Measurements from ENCODE around the gene MIPEP.

Gene MIPEP

DNA sequence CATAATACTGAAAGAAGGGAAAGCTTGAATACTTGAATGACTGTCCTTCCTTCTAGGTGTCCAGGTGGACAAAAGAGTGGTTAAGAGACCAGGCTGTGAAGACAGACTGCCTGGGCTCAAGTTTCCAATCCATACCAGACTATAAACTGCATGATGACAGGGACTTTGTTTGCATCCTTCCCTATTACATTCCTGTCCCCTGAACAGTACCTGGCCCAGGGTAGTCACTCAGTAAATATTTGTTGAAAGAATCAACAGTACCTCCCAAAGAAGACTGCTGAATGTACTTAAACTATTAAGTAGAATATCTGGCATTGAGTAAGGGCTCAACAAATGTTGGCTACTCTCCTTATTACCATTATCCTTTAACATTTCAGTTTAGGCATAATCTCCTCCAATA lies 29.7 kb downstream of the MIPEP start:
- TF ChIP-seq FOXM1 (IDR thresholded peaks at IDR 0.05; ENCODE audit: borderline replicate concordance, low read depth): no peak
- TF ChIP-seq NFIC (IDR thresholded peaks at IDR 0.05): no peak
- TF ChIP-seq ZBTB7A (IDR thresholded peaks at IDR 0.05; ENCODE audit: low read depth): no peak
- TF ChIP-seq CREB1 (IDR thresholded peaks at IDR 0.05; ENCODE audit: low read depth): no peak
- TF ChIP-seq CEBPB (IDR thresholded peaks at IDR 0.05): no peak
- TF ChIP-seq TAF1 (IDR thresholded peaks at IDR 0.05; ENCODE audit: low read depth): no peak
- TF ChIP-seq YY1 (IDR thresholded peaks at IDR 0.05; ENCODE audit: low read depth): no peak
- TF ChIP-seq, protein P1, sequence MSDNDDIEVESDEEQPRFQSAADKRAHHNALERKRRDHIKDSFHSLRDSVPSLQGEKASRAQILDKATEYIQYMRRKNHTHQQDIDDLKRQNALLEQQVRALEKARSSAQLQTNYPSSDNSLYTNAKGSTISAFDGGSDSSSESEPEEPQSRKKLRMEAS (IDR thresholded peaks at IDR 0.05): no peak
- no peak for TF ChIP-seq EGR1 (IDR thresholded peaks at IDR 0.05)
- no peak for TF ChIP-seq TCF12 (IDR thresholded peaks at IDR 0.05; ENCODE audit: low read depth)
- TF ChIP-seq REST (IDR thresholded peaks at IDR 0.05; ENCODE audit: low read depth): no peak
- TF ChIP-seq, protein P2, sequence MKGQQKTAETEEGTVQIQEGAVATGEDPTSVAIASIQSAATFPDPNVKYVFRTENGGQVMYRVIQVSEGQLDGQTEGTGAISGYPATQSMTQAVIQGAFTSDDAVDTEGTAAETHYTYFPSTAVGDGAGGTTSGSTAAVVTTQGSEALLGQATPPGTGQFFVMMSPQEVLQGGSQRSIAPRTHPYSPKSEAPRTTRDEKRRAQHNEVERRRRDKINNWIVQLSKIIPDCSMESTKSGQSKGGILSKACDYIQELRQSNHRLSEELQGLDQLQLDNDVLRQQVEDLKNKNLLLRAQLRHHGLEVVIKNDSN (IDR thresholded peaks at IDR 0.05): no peak
- no peak for TF ChIP-seq TEAD4 (IDR thresholded peaks at IDR 0.05)
- TF ChIP-seq RAD21 (IDR thresholded peaks at IDR 0.05; ENCODE audit: low read depth): no peak
- no peak for TF ChIP-seq EP300 (IDR thresholded peaks at IDR 0.05; ENCODE audit: borderline replicate concordance)

DNA sequence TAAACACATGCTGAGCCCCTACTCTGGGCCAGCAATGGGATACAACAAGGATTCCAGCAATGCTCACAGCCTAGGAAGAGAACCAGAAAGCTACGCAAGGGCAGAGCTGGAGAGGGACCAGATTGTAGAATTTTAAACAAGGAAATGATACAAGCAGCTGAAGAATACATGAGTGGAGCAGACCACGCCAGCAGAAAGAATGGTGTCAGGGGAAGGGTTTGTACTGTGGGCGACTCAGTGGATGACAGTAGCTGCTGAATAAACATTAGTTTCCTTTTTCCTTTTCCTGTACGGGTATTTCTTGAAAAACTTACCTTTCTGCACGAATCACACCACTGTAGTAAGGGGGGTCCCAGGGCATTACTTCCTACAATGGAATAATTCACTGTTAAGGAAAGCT lies 30.7 kb downstream of the MIPEP start:
- TF ChIP-seq EGR1 (IDR thresholded peaks at IDR 0.05) (no peak), REST (IDR thresholded peaks at IDR 0.05; ENCODE audit: low read depth) (no peak), EP300 (IDR thresholded peaks at IDR 0.05; ENCODE audit: borderline replicate concordance) (no peak), ZBTB7A (IDR thresholded peaks at IDR 0.05; ENCODE audit: low read depth) (no peak), CREB1 (IDR thresholded peaks at IDR 0.05; ENCODE audit: low read depth) (no peak), NFIC (IDR thresholded peaks at IDR 0.05) (no peak), TEAD4 (IDR thresholded peaks at IDR 0.05) (no peak), TAF1 (IDR thresholded peaks at IDR 0.05; ENCODE audit: low read depth) (no peak), CEBPB (IDR thresholded peaks at IDR 0.05) (no peak), TCF12 (IDR thresholded peaks at IDR 0.05; ENCODE audit: low read depth) (no peak), FOXM1 (IDR thresholded peaks at IDR 0.05; ENCODE audit: borderline replicate concordance, low read depth) (no peak), YY1 (IDR thresholded peaks at IDR 0.05; ENCODE audit: low read depth) (no peak), RAD21 (IDR thresholded peaks at IDR 0.05; ENCODE audit: low read depth) (no peak)
- TF ChIP-seq, protein P1 (IDR thresholded peaks at IDR 0.05): no peak
- TF ChIP-seq, protein P2 (IDR thresholded peaks at IDR 0.05): no peak

DNA sequence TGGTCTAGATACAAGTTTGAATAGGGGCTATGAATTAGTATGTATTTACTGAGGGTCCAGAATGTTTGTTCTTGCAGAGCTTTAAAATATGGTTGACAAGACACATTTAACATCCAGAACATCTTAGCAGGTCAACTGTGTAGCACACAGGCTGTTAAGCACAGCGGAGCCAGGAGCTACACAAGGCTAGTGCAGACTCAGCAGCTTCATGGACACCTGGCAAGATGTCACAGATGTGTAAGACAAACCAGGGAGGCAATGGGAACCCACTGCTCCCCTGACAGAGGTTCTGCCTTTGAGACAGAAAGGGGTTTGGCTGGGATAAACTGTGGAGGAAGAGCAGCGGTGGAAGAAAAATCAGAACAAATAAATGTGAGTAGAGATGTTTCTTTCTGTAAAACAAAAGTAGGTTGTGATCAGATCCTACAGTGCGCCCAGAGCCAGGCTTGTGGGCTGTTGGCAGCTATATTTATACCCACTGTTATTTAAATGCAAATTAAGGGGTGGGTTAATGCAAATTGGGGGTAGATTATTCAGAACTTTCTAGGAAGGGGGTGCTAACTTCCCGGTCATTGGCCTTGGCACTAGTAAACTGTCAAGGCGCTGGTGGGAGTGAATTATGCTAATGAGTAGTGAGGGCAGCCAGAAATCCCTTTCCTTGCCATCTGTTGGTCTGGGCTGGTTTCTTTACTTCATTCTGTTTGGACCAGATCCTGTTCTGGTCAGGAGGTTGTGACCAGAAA lies 33.0 kb downstream of the MIPEP start:
- TF ChIP-seq TCF12 (IDR thresholded peaks at IDR 0.05; ENCODE audit: low read depth): no peak
- TF ChIP-seq, protein P1 (IDR thresholded peaks at IDR 0.05): no peak
- TF ChIP-seq EGR1 (IDR thresholded peaks at IDR 0.05): no peak
- no peak for TF ChIP-seq TAF1 (IDR thresholded peaks at IDR 0.05; ENCODE audit: low read depth)

DNA sequence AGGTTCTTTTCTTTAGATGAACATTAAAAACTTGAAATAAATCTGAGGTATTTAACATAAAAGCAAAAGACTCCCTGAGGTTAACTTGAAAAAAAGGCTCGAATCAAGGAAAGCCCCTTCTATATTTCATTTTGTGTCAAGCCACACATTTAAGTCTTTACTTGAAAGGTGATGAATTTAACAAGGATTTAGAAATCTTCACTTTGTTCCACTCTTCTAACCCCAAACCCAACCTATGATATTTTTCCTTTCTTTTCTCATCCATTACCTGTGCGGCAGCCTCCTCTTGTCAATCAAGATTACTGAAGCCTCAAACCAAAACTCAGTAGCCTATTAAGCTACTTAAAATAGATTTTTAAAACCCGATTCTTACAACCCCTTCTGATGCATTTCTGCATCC lies 33.8 kb downstream of the MIPEP start:
- TF ChIP-seq REST (IDR thresholded peaks at IDR 0.05; ENCODE audit: low read depth) (no peak), RAD21 (IDR thresholded peaks at IDR 0.05; ENCODE audit: low read depth) (no peak), ZBTB7A (IDR thresholded peaks at IDR 0.05; ENCODE audit: low read depth) (no peak), CREB1 (IDR thresholded peaks at IDR 0.05; ENCODE audit: low read depth) (no peak), NFIC (IDR thresholded peaks at IDR 0.05) (no peak), EP300 (IDR thresholded peaks at IDR 0.05; ENCODE audit: borderline replicate concordance) (no peak), CEBPB (IDR thresholded peaks at IDR 0.05) (no peak), TAF1 (IDR thresholded peaks at IDR 0.05; ENCODE audit: low read depth) (no peak), FOXM1 (IDR thresholded peaks at IDR 0.05; ENCODE audit: borderline replicate concordance, low read depth) (no peak)
- TF ChIP-seq, protein P2 (IDR thresholded peaks at IDR 0.05): no peak
- TF ChIP-seq, protein P1 (IDR thresholded peaks at IDR 0.05): no peak
